SK-N-SH (cell line): ENCODE data around the gene DCLK1. TPM values are rescaled to one million over a fixed set of nuclear protein-coding genes. Genes with fewer than 3 reads are reported as not detected.

Source experiments
- CTCF ChIA-PET: fragments of 300-600, 350-600 bp; formaldehyde crosslinking; extraction: SDS; loops from one replicate; lab custom pipeline; 2021; lab: Yijun Ruan, JAX
- POLR2A ChIA-PET: fragments of 350-600 bp; sonication (Branson Sonifier 250); formaldehyde crosslinking; extraction: SDS; loops from one replicate; lab custom pipeline; 2020; ENCODE audit warnings: antibody characterized with exemption, inconsistent platforms; lab: Yijun Ruan, JAX
- DNase-seq: peaks from one replicate; pipeline ENCODE4 v3.0.0; 2012
- H2AFZ ChIP-seq: fragments of 200-600 bp; sonication (generic); 2 replicates; pipeline ENCODE4 v1.8.1; 2016; ENCODE audit warnings: antibody characterized with exemption, mild to moderate bottlenecking, low read depth
- H3F3A ChIP-seq: fragments of 200-600 bp; sonication (generic); replicated peaks from 2 replicates; pipeline ENCODE3; 2016; ENCODE audit warnings: antibody characterized with exemption, mild to moderate bottlenecking; ENCODE audit not compliant: insufficient read depth
- H3K27ac ChIP-seq, 2 experiments: fragments of 200-500 bp in 1 of 2; fragments of 200-600 bp in 1 of 2; sonication (Bioruptor generic) in 1 of 2; sonication (generic), shearing (Covaris generic) in 1 of 2; 2 replicates each; pipeline versions ENCODE4 v1.5.1 to v1.6.1; 2014 to 2016; ENCODE audit warnings: low read depth in 2 of 2, inconsistent platforms in 1 of 2, low read length in 1 of 2, mild to moderate bottlenecking in 1 of 2, mixed read lengths in 1 of 2
- H3K27me3 ChIP-seq: fragments of 200-600 bp; sonication (generic), shearing (Covaris generic); 2 replicates; pipeline ENCODE4 v1.6.1; 2016; ENCODE audit warnings: mixed run types; ENCODE audit not compliant: insufficient read depth
- H3K36me3 ChIP-seq, 2 experiments: fragments of 200-500 bp in 1 of 2; fragments of 200-600 bp in 1 of 2; sonication (Bioruptor generic) in 1 of 2; sonication (generic) in 1 of 2; replicated peaks in 1 of 2; 2 replicates each; pipeline versions ENCODE3 to v1.5.1; 2014 to 2016; ENCODE audit warnings: low read length in 1 of 2, mild to moderate bottlenecking in 1 of 2; ENCODE audit not compliant: insufficient read depth in 2 of 2, control insufficient read depth in 1 of 2
- H3K4me1 ChIP-seq, 2 experiments: fragments of 200-500 bp in 1 of 2; fragments of 200-600 bp in 1 of 2; sonication (Bioruptor generic) in 1 of 2; sonication (generic), shearing (Covaris generic) in 1 of 2; 2 replicates each; pipeline versions ENCODE4 v1.5.1 to v1.6.1; 2014 to 2016; ENCODE audit warnings: low read depth in 1 of 2, low read length in 1 of 2, mixed run types in 1 of 2; ENCODE audit not compliant: insufficient read depth in 2 of 2, control insufficient read depth in 1 of 2
- H3K4me2 ChIP-seq: fragments of 200-600 bp; sonication (generic), shearing (Covaris generic); 2 replicates; pipeline ENCODE4 v1.6.1; 2017; ENCODE audit warnings: mixed run types
- H3K4me3 ChIP-seq, 2 experiments: fragments of 200-500 bp in 1 of 2; fragments of 200-600 bp in 1 of 2; sonication (Bioruptor generic) in 1 of 2; sonication (generic), shearing (Covaris generic) in 1 of 2; 2 replicates each; pipeline versions ENCODE4 v1.5.1 to v1.8.1; 2014 to 2016; ENCODE audit warnings: low read depth in 2 of 2, inconsistent platforms in 1 of 2, low read length in 1 of 2, mild to moderate bottlenecking in 1 of 2, mixed read lengths in 1 of 2, moderate library complexity in 1 of 2
- H3K79me2 ChIP-seq: fragments of 200-600 bp; sonication (generic); 2 replicates; pipeline ENCODE4 v1.8.1; 2017; ENCODE audit warnings: mild to moderate bottlenecking; ENCODE audit not compliant: insufficient read depth
- H3K9ac ChIP-seq: fragments of 200-600 bp; sonication (generic); 2 replicates; pipeline ENCODE4 v1.6.1; 2017; ENCODE audit warnings: mixed run types
- H3K9me2 ChIP-seq: fragments of 200-600 bp; sonication (generic); 2 replicates; pipeline ENCODE4 v1.6.1; 2017; ENCODE audit warnings: mixed run types
- H3K9me3 ChIP-seq: fragments of 200-600 bp; sonication (generic); 2 replicates; pipeline ENCODE4 v1.6.1; 2017; ENCODE audit warnings: mixed run types, mild to moderate bottlenecking, moderate library complexity
- H4K20me1 ChIP-seq: fragments of 200-600 bp; sonication (generic); 2 replicates; pipeline ENCODE4 v1.6.1; 2017; ENCODE audit warnings: mild to moderate bottlenecking, mixed run types; ENCODE audit not compliant: insufficient read depth
- ELF1 ChIP-seq: IDR thresholded peaks from 2 replicates; pipeline ENCODE4 v1.4.0; 2012
- EP300 ChIP-seq, 2 experiments: IDR thresholded peaks; 2 replicates each; pipeline versions ENCODE4 v1.4.0 to v1.6.1; 2012; ENCODE audit warnings: borderline replicate concordance in 1 of 2, low read depth in 1 of 2, low read length in 1 of 2
- FOXJ3 ChIP-seq: sonication (generic); formaldehyde crosslinking; IDR thresholded peaks from 2 replicates; pipeline ENCODE4 v1.5.1; 2020; ENCODE audit warnings: mild to moderate bottlenecking, missing genetic modification reagents
- GATA2 ChIP-seq: sonication (generic); formaldehyde crosslinking; IDR thresholded peaks from 2 replicates; pipeline ENCODE4 v1.5.0; 2020; ENCODE audit warnings: mild to moderate bottlenecking, missing genetic modification reagents
- JUND ChIP-seq: IDR thresholded peaks from 2 replicates; pipeline ENCODE4 v1.4.0; 2012
- MEF2A ChIP-seq: IDR thresholded peaks from 2 replicates; pipeline ENCODE4 v1.4.0; 2012; ENCODE audit warnings: low read depth, borderline replicate concordance
- NFIC ChIP-seq: IDR thresholded peaks from 2 replicates; pipeline ENCODE4 v1.4.0; 2012; ENCODE audit warnings: borderline replicate concordance
- POLR2AphosphoS5 ChIP-seq: IDR thresholded peaks from 2 replicates; pipeline ENCODE4 v1.6.1; 2012; ENCODE audit warnings: low read depth, low read length
- RFX5 ChIP-seq: IDR thresholded peaks from 2 replicates; pipeline ENCODE4 v1.6.1; 2012; ENCODE audit warnings: mild to moderate bottlenecking, improper control_type of control experiment, low read length
- SIN3A ChIP-seq: IDR thresholded peaks from 2 replicates; pipeline ENCODE4 v1.6.1; 2012; ENCODE audit warnings: low read depth, mild to moderate bottlenecking, low read length, moderate library complexity, borderline replicate concordance
- SMC3 ChIP-seq: IDR thresholded peaks from 2 replicates; pipeline ENCODE4 v1.6.1; 2012; ENCODE audit warnings: low read depth, low read length, improper control_type of control experiment
- TAF1 ChIP-seq: IDR thresholded peaks from 2 replicates; pipeline ENCODE4 v1.6.1; 2012; ENCODE audit warnings: low read depth, mild to moderate bottlenecking, low read length, moderate library complexity, borderline replicate concordance
- TEAD4 ChIP-seq: IDR thresholded peaks from 2 replicates; pipeline ENCODE4 v1.4.0; 2012; ENCODE audit warnings: mild to moderate bottlenecking, borderline replicate concordance; ENCODE audit not compliant: insufficient read depth
- YY1 ChIP-seq: IDR thresholded peaks from 2 replicates; pipeline ENCODE4 v1.4.0; 2012; ENCODE audit warnings: low read depth, mild to moderate bottlenecking
- WGBS: methylation state at CpG from one replicate; pipeline ENCODE4 v1.1.6; 2017; ENCODE audit warnings: low lambda C conversion rate; 5-methylcytosine and 5-hydroxymethylcytosine counted together
- polyA plus RNA-seq, 3 experiments: library from polyadenylated mRNA; depleted of rRNA; stranded (reverse); fragments of >200 nt; gene quantifications; 2 replicates each; pipeline ENCODE4 v1.2.3, GENCODE V29; 2012
- TF ChIP-seq, protein P1 (sequence below): IDR thresholded peaks from 2 replicates; pipeline ENCODE4 v1.4.0; 2012; ENCODE audit warnings: low read depth, borderline replicate concordance
- TF ChIP-seq, protein P2 (sequence below): IDR thresholded peaks from 2 replicates; pipeline ENCODE4 v1.4.0; 2012; ENCODE audit warnings: low read depth

The DCLK1 gene
- polyA plus RNA-seq, 1 of the 3 experiments (the other 2 are of a cell fraction) = 1.1 TPM

DNA sequence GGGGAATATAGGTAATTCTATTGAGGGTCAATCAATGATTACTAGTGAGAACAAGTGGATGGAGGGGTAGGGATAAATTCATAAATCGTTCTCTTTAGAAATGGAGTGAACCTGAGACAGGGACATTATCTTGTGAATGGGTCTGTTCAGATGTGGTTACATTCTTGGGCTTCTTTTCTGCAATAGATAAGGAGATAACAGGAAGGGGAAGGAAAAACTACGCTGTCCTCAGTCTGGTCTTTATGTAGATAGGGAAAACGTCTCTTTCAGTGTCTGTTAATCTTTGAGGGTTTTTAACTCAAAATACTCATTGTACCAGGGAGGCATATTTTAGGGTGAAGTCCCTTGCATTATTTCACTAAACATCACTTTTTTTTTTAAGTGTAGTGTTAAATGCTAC, 388.0 kb downstream of the DCLK1 start:
- ChIA-PET CTCF (no interaction called here), POLR2A (no interaction called here)
- Histone ChIP-seq H3K9ac (no peak overlapping the region), H3K4me1 (no peaks in the 10 kb centered on the region), H3F3A (no peaks in the 10 kb centered on the region), H3K27ac (no peak overlapping the region), H2AFZ (no peak overlapping the region), H3K9me3 (no peaks in the 10 kb centered on the region), H3K4me3 (no peak overlapping the region), H4K20me1 (no peaks in the 10 kb centered on the region), H3K9me2 (no peaks in the 10 kb centered on the region), H3K36me3 (no peaks in the 10 kb centered on the region), H3K4me2 (no peak overlapping the region), H3K27me3 (no peaks in the 10 kb centered on the region), H3K79me2 (no peaks in the 10 kb centered on the region)
- WGBS = 78% methylated on average over 3 of the region's 3 CpGs
- no peak for DNase-seq
- TF ChIP-seq SMC3 = no peak
- TF ChIP-seq SIN3A = no peak
- no peak for TF ChIP-seq JUND
- TF ChIP-seq TAF1 = no peak
- no peak for TF ChIP-seq FOXJ3 (CRISPR knock-in tag)
- TF ChIP-seq MEF2A = no peak
- TF ChIP-seq GATA2 (CRISPR knock-in tag) = no peak
- TF ChIP-seq, protein P1, sequence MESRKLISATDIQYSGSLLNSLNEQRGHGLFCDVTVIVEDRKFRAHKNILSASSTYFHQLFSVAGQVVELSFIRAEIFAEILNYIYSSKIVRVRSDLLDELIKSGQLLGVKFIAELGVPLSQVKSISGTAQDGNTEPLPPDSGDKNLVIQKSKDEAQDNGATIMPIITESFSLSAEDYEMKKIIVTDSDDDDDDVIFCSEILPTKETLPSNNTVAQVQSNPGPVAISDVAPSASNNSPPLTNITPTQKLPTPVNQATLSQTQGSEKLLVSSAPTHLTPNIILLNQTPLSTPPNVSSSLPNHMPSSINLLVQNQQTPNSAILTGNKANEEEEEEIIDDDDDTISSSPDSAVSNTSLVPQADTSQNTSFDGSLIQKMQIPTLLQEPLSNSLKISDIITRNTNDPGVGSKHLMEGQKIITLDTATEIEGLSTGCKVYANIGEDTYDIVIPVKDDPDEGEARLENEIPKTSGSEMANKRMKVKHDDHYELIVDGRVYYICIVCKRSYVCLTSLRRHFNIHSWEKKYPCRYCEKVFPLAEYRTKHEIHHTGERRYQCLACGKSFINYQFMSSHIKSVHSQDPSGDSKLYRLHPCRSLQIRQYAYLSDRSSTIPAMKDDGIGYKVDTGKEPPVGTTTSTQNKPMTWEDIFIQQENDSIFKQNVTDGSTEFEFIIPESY = no peak
- no peak for TF ChIP-seq POLR2AphosphoS5
- no peak for TF ChIP-seq EP300 (IDR thresholded peaks at IDR 0.05; ENCODE audit: borderline replicate concordance in 1 of 2, low read depth in 1 of 2, low read length in 1 of 2)
- no peak for TF ChIP-seq NFIC
- TF ChIP-seq RFX5 = no peak
- TF ChIP-seq, protein P2, sequence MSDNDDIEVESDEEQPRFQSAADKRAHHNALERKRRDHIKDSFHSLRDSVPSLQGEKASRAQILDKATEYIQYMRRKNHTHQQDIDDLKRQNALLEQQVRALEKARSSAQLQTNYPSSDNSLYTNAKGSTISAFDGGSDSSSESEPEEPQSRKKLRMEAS = no peak
- TF ChIP-seq ELF1 = no peak

- WGBS = 80% methylated on average over 5 of the region's 5 CpGs
- no peak overlapping the region for H2AFZ ChIP-seq
- CTCF ChIA-PET = no interaction called here
These were observed 389.5 kb downstream of the DCLK1 start for GRCh38 chr13:35741657-35742056.

More at GRCh38 chr13:35741657-35742056, 389.5 kb downstream of the DCLK1 start:
- Histone ChIP-seq H3K9me3 (no peaks in the 10 kb centered on the region), H3K27me3 (no peaks in the 10 kb centered on the region), H3K4me2 (no peak overlapping the region), H3K4me3 (no peak overlapping the region), H3K27ac (no peak overlapping the region), H3K36me3 (no peaks in the 10 kb centered on the region), H3F3A (no peaks in the 10 kb centered on the region), H3K9me2 (no peaks in the 10 kb centered on the region), H4K20me1 (no peaks in the 10 kb centered on the region), H3K79me2 (no peaks in the 10 kb centered on the region), H3K4me1 (no peaks in the 10 kb centered on the region), H3K9ac (no peak overlapping the region)
- POLR2A ChIA-PET = no interaction called here
- DNase-seq = no peak
- TF ChIP-seq TEAD4 (no peak), YY1 (no peak), GATA2 (CRISPR knock-in tag) (no peak)
